K562 (cell line): ENCODE measurements around the gene B4GALT4. TPM values are rescaled to one million over a fixed set of nuclear protein-coding genes. Genes with fewer than 3 reads are reported as not detected.

Source experiments
- ATAC-seq: fragments of 200-7000 bp; cut with Tn5 transposase; 3 replicates; pipeline ENCODE4 v1.9.1; 2020; ENCODE audit warnings: moderate library complexity
- BruUV-seq: library from RNA; stranded (reverse); fragments of 400-500 nt; replicated peaks from 2 replicates; lab custom pipeline; 2021; lab: Mats Ljungman, UMichigan
- CTCF ChIA-PET: fragments of 300-600 bp; formaldehyde crosslinking; extraction: SDS; loops from one replicate; lab custom pipeline; 2021; ENCODE audit warnings: low intra/inter-chr PET ratio; lab: Yijun Ruan, JAX
- POLR2A ChIA-PET: fragments of 300-600, 350-650 bp; sonication (Branson Sonifier 250); formaldehyde crosslinking; extraction: SDS; loops from one replicate; lab custom pipeline; 2021; ENCODE audit warnings: antibody characterized with exemption, inconsistent platforms; lab: Yijun Ruan, JAX
- DNase-seq, 4 experiments: peaks; one replicate each; pipeline versions ENCODE4 v3.0.0 to v3.0.0-alpha.2; 2011 to 2018; ENCODE audit warnings: low spot score in 3 of 4, mixed read lengths in 3 of 4; ENCODE audit errors: extremely low read depth in 1 of 4
- FAIRE-seq: peaks from 2 replicates; lab custom pipeline; 2011; peaks lifted over from hg19 to GRCh38; lab: Jason Lieb, UNC
- H2AFZ ChIP-seq: 2 replicates; pipeline ENCODE4 v1.6.0; 2011; ENCODE audit warnings: low read depth, low read length, control low read depth, inconsistent platforms
- H3K27ac ChIP-seq: fragments of 200-600 bp; 3 replicates; pipeline ENCODE4 v1.8.0; 2011; ENCODE audit warnings: low read depth, mild to moderate bottlenecking, control low read depth, inconsistent platforms, low read length, moderate library complexity, mixed read lengths; ENCODE audit errors: extremely low read depth
- H3K27me3 ChIP-seq, 2 experiments: fragments of 300-600 bp in 1 of 2; 2 replicates in 1 of 2; 3 replicates in 1 of 2; pipeline versions ENCODE4 v1.6.0 to v1.8.0; 2011; ENCODE audit warnings: inconsistent platforms in 2 of 2, low read length in 2 of 2, mild to moderate bottlenecking in 1 of 2, mixed read lengths in 1 of 2, moderate library complexity in 1 of 2; ENCODE audit not compliant: control insufficient read depth in 2 of 2, insufficient read depth in 2 of 2
- H3K36me3 ChIP-seq: fragments of 300-600 bp; 3 replicates; pipeline ENCODE4 v1.8.0; 2011; ENCODE audit warnings: mild to moderate bottlenecking, low read length, inconsistent platforms; ENCODE audit not compliant: control insufficient read depth, insufficient read depth
- H3K4me1 ChIP-seq, 2 experiments: fragments of 200-600 bp in 1 of 2; replicated peaks in 1 of 2; 2 replicates in 1 of 2; 3 replicates in 1 of 2; pipeline versions ENCODE4 v1.5.1 to v1.8.0; 2011; ENCODE audit warnings: inconsistent platforms in 2 of 2, low read length in 2 of 2, mild to moderate bottlenecking in 1 of 2, mixed read lengths in 1 of 2, moderate library complexity in 1 of 2; ENCODE audit not compliant: control insufficient read depth in 2 of 2, insufficient read depth in 2 of 2
- H3K4me2 ChIP-seq: 2 replicates; pipeline ENCODE4 v1.6.1; 2011; ENCODE audit warnings: low read length, control low read depth, inconsistent platforms, mixed read lengths; ENCODE audit not compliant: insufficient read depth
- H3K4me3 ChIP-seq: fragments of 200-600 bp; sonication (generic), shearing (Covaris generic); 2 replicates; pipeline ENCODE4 v1.5.1; 2016; ENCODE audit warnings: control low read depth, inconsistent platforms
- H3K79me2 ChIP-seq: fragments of 200-600 bp; 3 replicates; pipeline ENCODE4 v1.8.0; 2011; ENCODE audit warnings: low read length, inconsistent platforms; ENCODE audit not compliant: control insufficient read depth, insufficient read depth
- H3K9ac ChIP-seq, 2 experiments: 2 replicates each; pipeline versions ENCODE4 v1.6.0 to v1.6.1; 2011; ENCODE audit warnings: low read depth in 2 of 2, low read length in 2 of 2, control low read depth in 1 of 2, inconsistent platforms in 1 of 2, mild to moderate bottlenecking in 1 of 2, mixed read lengths in 1 of 2; ENCODE audit not compliant: insufficient read depth in 1 of 2
- H3K9me1 ChIP-seq: one replicate; pipeline ENCODE4 v1.6.0; 2011; ENCODE audit warnings: inconsistent platforms, mild to moderate bottlenecking, low read length, moderate library complexity; ENCODE audit not compliant: control insufficient read depth, insufficient read depth
- H3K9me3 ChIP-seq: replicated peaks from 2 replicates; pipeline ENCODE4 v1.5.1; 2011; ENCODE audit warnings: low read depth, low read length, inconsistent platforms; ENCODE audit not compliant: control insufficient read depth, insufficient read depth
- H4K20me1 ChIP-seq: replicated peaks from 2 replicates; pipeline ENCODE4 v1.6.1; 2011; ENCODE audit warnings: low read length, inconsistent platforms, mixed read lengths; ENCODE audit not compliant: control insufficient read depth, insufficient read depth
- EHMT2 ChIP-seq: fragments of 450-650 bp; IDR thresholded peaks from 2 replicates; pipeline ENCODE4 v1.6.1; 2018; ENCODE audit warnings: antibody characterized with exemption
- FOXK1 ChIP-seq: sonication (generic); formaldehyde crosslinking; IDR thresholded peaks from 2 replicates; pipeline ENCODE4 v1.8.0; 2022; ENCODE audit warnings: missing genetic modification reagents, mild to moderate bottlenecking, borderline replicate concordance
- ILK ChIP-seq: fragments of 450-650 bp; IDR thresholded peaks from 2 replicates; pipeline ENCODE4 v1.6.1; 2016; ENCODE audit warnings: missing genetic modification characterization, low read depth, mild to moderate bottlenecking, missing compliant biosample characterization, moderate library complexity, borderline replicate concordance
- KLF16 ChIP-seq: IDR thresholded peaks from 2 replicates; pipeline ENCODE4 v1.6.1; 2016; ENCODE audit warnings: antibody characterized with exemption
- KLF6 ChIP-seq: fragments of 250-450 bp; sonication (Bioruptor Pico); IDR thresholded peaks from 2 replicates; pipeline ENCODE4 v1.4.0; 2020; ENCODE audit warnings: mild to moderate bottlenecking, moderate library complexity, borderline replicate concordance
- MYNN ChIP-seq, 2 experiments: sonication (generic); formaldehyde crosslinking in 1 of 2; IDR thresholded peaks; 2 replicates each; pipeline versions ENCODE4 v1.5.0 to v1.6.1; 2016 to 2020; ENCODE audit warnings: antibody characterized with exemption in 1 of 2, missing genetic modification reagents in 1 of 2
- NCOR1 ChIP-seq: fragments of 450-650 bp; IDR thresholded peaks from 2 replicates; pipeline ENCODE4 v1.6.1; 2016; ENCODE audit warnings: mild to moderate bottlenecking, moderate library complexity
- SRSF9 ChIP-seq: fragments of 200-400 bp; formaldehyde crosslinking; IDR thresholded peaks from 2 replicates; pipeline ENCODE4 v1.6.1; 2017; ENCODE audit warnings: low read depth, low read length, borderline replicate concordance
- TAF15 ChIP-seq: fragments of 200-400 bp; formaldehyde crosslinking; IDR thresholded peaks from 2 replicates; pipeline ENCODE4 v1.6.1; 2017; ENCODE audit warnings: mild to moderate bottlenecking, low read depth, low read length, moderate library complexity
- ZBTB34 ChIP-seq: fragments of 250-450 bp; sonication (Bioruptor Pico); IDR thresholded peaks from 2 replicates; pipeline ENCODE4 v1.8.0; 2021; ENCODE audit warnings: mild to moderate bottlenecking, moderate library complexity
- ZNF253 ChIP-seq: fragments of 250-450 bp; sonication (Bioruptor Pico); conservative IDR thresholded peaks from 2 replicates; pipeline ENCODE4 v1.6.1; 2021; ENCODE audit warnings: mild to moderate bottlenecking
- ZNF354B ChIP-seq: fragments of 250-450 bp; sonication (Bioruptor Pico); IDR thresholded peaks from 2 replicates; pipeline ENCODE4 v1.4.0; 2020
- ZNF695 ChIP-seq: fragments of 450-650 bp; formaldehyde crosslinking; IDR thresholded peaks from 2 replicates; pipeline ENCODE4 v1.4.0; 2020; ENCODE audit warnings: mild to moderate bottlenecking, moderate library complexity
- WGBS: fragments of 100-300 bp; shearing (Covaris generic); methylation state at CpG from one replicate; pipeline ENCODE4 v1.1.6; 2016; ENCODE audit warnings: low coverage, mixed read lengths; ENCODE audit not compliant: insufficient coverage; ENCODE audit errors: missing lambda C conversion rate; 5-methylcytosine and 5-hydroxymethylcytosine counted together
- in situ Hi-C: fragments of 300-500 bp; cut with MboI; formaldehyde crosslinking; loops from 4 replicates; pipeline ENCODE4 v1.15.0; 2018; ENCODE audit warnings: inconsistent platforms, mixed read lengths
- intact Hi-C: fragments of 100-400 bp; cut with micrococcal nuclease; formaldehyde crosslinking; loops from 2 replicates; pipeline ENCODE4 v1.14.2; 2022
- polyA plus RNA-seq, 8 experiments: library from polyadenylated mRNA; depleted of rRNA in 4 of 8; stranded (reverse) in 5 of 8; unstranded in 3 of 8; fragments of >200 nt; fragmentation: Nextera tagmentation in 2 of 8; fragmentation: Illumina TruSeq in 1 of 8; extraction: Ambion mirVana in 2 of 8; extraction: Trizol in 1 of 8; gene quantifications; 2 replicates each; pipeline versions ENCODE4 v1.2.1 to v1.2.3, GENCODE V29; 2011 to 2014; ENCODE audit warnings: inconsistent platforms in 1 of 8, missing spikeins in 1 of 8
- total RNA-seq, 7 experiments: library from RNA; depleted of rRNA in 6 of 7; stranded (reverse); fragments of >200 nt in 6 of 7; fragmentation: Illumina TruSeq in 2 of 7; extraction: Trizol in 2 of 7; gene quantifications; 2 replicates each; pipeline versions ENCODE4 v1.2.1 to v1.2.3, GENCODE V29; 2011 to 2021; ENCODE audit warnings: low replicate concordance in 1 of 7

B4GALT4 gene
- total and polyA plus RNA-seq, 9 of the 15 experiments (the other 6 are each of a cell fraction or from before 2014, with no cell fraction given) = 8.2 to 17.8 (median 12.2) TPM

- ATAC-seq (no peak), FAIRE-seq (no peak), DNase-seq (no peak)
- Histone ChIP-seq H3K9me1 (no peaks in the 10 kb centered on the region), H3K27ac (no peak overlapping the region), H3K79me2 (no peaks in the 10 kb centered on the region), H4K20me1 (no peaks in the 10 kb centered on the region; the same call in 1 of the 2 replicates), H3K27me3 (no peaks in the 10 kb centered on the region), H3K4me3 (no peak overlapping the region), H3K4me2 (no peak overlapping the region), H3K4me1 (no peaks in the 10 kb centered on the region; a peak in 1 of 5 replicates), H3K9ac (no peak overlapping the region), H3K36me3 (peaks cover 45% of the 10 kb centered on the region; the same call in 2 of the 3 replicates), H2AFZ (no peak overlapping the region), H3K9me3 (no peaks in the 10 kb centered on the region)
- ChIA-PET POLR2A (interaction anchor here (1.0 kb wide), 1 partner anchor 12 kb away, joined by 3 read pairs; no protein-coding TSS in a partner anchor), CTCF (no interaction called here)
- no TSS peak for BruUV-seq
- WGBS = 81% methylated on average over 4 of the region's 7 CpGs
- no peak for TF ChIP-seq ZBTB34
- no peak for TF ChIP-seq TAF15
- no peak for TF ChIP-seq KLF16
- TF ChIP-seq KLF6 (CRISPR knock-in tag) = no peak
- TF ChIP-seq FOXK1 (CRISPR knock-in tag) = no peak
- no peak for TF ChIP-seq ZNF253 (CRISPR knock-in tag)
- no peak for TF ChIP-seq ILK
- no peak for TF ChIP-seq ZNF354B (CRISPR knock-in tag)
- TF ChIP-seq SRSF9 = no peak
- TF ChIP-seq EHMT2 = no peak
- no peak for TF ChIP-seq NCOR1
- no peak for TF ChIP-seq MYNN (IDR thresholded peaks at IDR 0.05)
- TF ChIP-seq MYNN (CRISPR knock-in tag; IDR thresholded peaks at IDR 0.05) = no peak
- TF ChIP-seq ZNF695 (CRISPR knock-in tag) = no peak
- intact Hi-C loops (no loop called here), in situ Hi-C loops (no loop called here)
Observed at GRCh38 chr3:119222391-119222790, 18.3 kb downstream of the B4GALT4 start.
